ENCODE measurements around the gene TACSTD2.
"Not testable (repeated sequence)": the region's sequence is repeated elsewhere in the genome, so short reads cannot be mapped to it uniquely, and the experiment has no call there.

The TACSTD2 gene

GRCh38 chr1:58561633-58562032 lies 15.4 kb downstream of the TACSTD2 start:
- H3K27ac ChIP-seq = no peak overlapping the region
- TF ChIP-seq CTCF (conservative IDR thresholded peaks at IDR 0.05) = no peak

- TF ChIP-seq CTCF (conservative IDR thresholded peaks at IDR 0.05) = no peak
- H3K27ac ChIP-seq = no peak overlapping the region
Measured at GRCh38 chr1:58555393-58555792, 21.7 kb downstream of the TACSTD2 start.

GRCh38 chr1:58551186-58552140 lies 25.6 kb downstream of the TACSTD2 start:
- no peak for TF ChIP-seq CTCF (conservative IDR thresholded peaks at IDR 0.05)
- H3K27ac ChIP-seq = no peak overlapping the region

- not testable (repeated sequence) for H3K27ac ChIP-seq
Measured at GRCh38 chr1:58549291-58549690, 27.8 kb downstream of the TACSTD2 start.

GRCh38 chr1:58548371-58548770 lies 28.7 kb downstream of the TACSTD2 start:
- H3K27ac ChIP-seq = no peak overlapping the region
- TF ChIP-seq CTCF (conservative IDR thresholded peaks at IDR 0.05) = no peak

GRCh38 chr1:58546520-58547308 lies 30.3 kb downstream of the TACSTD2 start, which contains the start of gene OMA1:
OMA1 (minus strand) TSS chr1:58546726; CDS start chr1:58539294, 7,432 bp downstream.
- peak; percentile 98 for TF ChIP-seq CTCF (conservative IDR thresholded peaks at IDR 0.05)
- H3K27ac ChIP-seq = peak within 1 kb of the TSS; percentile 95

- TF ChIP-seq CTCF (conservative IDR thresholded peaks at IDR 0.05) = no peak
- peak overlapping the region; percentile 95 for H3K27ac ChIP-seq
Measured at GRCh38 chr1:58545591-58546519, 31.2 kb downstream of the TACSTD2 start.
